Mesenchymal stem cell (in vitro differentiated cells and primary cell): Measurements from ENCODE around the gene LEMD1.
A peak's percentile ranks its signal among the peaks of the same experiment; 100 is the strongest.

Experiments used
- DNase-seq: peaks from one replicate; pipeline ENCODE4 v3.0.0-alpha.2; 2013
- H2AFZ ChIP-seq: one replicate; pipeline ENCODE4 v1.6.1; 2013; ENCODE audit warnings: low read depth, mild to moderate bottlenecking, control low read depth, inconsistent platforms, low read length, moderate library complexity
- H2AK5ac ChIP-seq: 2 replicates; pipeline ENCODE4 v1.6.1; 2013; ENCODE audit warnings: low read length, moderate library complexity, mild to moderate bottlenecking, inconsistent platforms; ENCODE audit not compliant: severe bottlenecking
- H2BK120ac ChIP-seq: one replicate; pipeline ENCODE4 v1.6.1; 2013; ENCODE audit warnings: low read depth, mild to moderate bottlenecking, inconsistent platforms, low read length, moderate library complexity
- H2BK12ac ChIP-seq, 2 experiments: one replicate each; pipeline ENCODE4 v1.6.1; 2013; ENCODE audit warnings: inconsistent platforms in 2 of 2, low read length in 2 of 2, mild to moderate bottlenecking in 2 of 2, moderate library complexity in 2 of 2, control low read depth in 1 of 2
- H2BK15ac ChIP-seq: one replicate; pipeline ENCODE4 v1.6.1; 2013; ENCODE audit warnings: mild to moderate bottlenecking, low read depth, inconsistent platforms; ENCODE audit not compliant: poor library complexity, severe bottlenecking
- H2BK5ac ChIP-seq: 2 replicates; pipeline ENCODE4 v1.6.1; 2013; ENCODE audit warnings: low read depth, mild to moderate bottlenecking, low read length, control low read depth, inconsistent platforms; ENCODE audit not compliant: poor library complexity, severe bottlenecking
- H3K14ac ChIP-seq, 2 experiments: one replicate each; pipeline ENCODE4 v1.6.1; 2013; ENCODE audit warnings: inconsistent platforms in 2 of 2, low read length in 2 of 2, control low read depth in 1 of 2, mild to moderate bottlenecking in 1 of 2, moderate library complexity in 1 of 2
- H3K18ac ChIP-seq, 2 experiments: one replicate each; pipeline ENCODE4 v1.6.1; 2013; ENCODE audit warnings: inconsistent platforms in 2 of 2, low read length in 2 of 2, control low read depth in 1 of 2, low read depth in 1 of 2, mild to moderate bottlenecking in 1 of 2
- H3K23ac ChIP-seq, 2 experiments: one replicate each; pipeline ENCODE4 v1.6.1; 2013; ENCODE audit warnings: inconsistent platforms in 2 of 2, low read length in 2 of 2, mild to moderate bottlenecking in 2 of 2, moderate library complexity in 2 of 2, control low read depth in 1 of 2
- H3K27ac ChIP-seq: 2 replicates; pipeline ENCODE4 v1.5.1; 2013; ENCODE audit warnings: mild to moderate bottlenecking, moderate library complexity, low read length, control low read depth, inconsistent platforms; ENCODE audit not compliant: poor library complexity, severe bottlenecking
- H3K27me3 ChIP-seq, 2 experiments: 2 replicates each; pipeline versions ENCODE4 v1.6.1 to v1.7.0; 2013; ENCODE audit warnings: low read length in 2 of 2, mild to moderate bottlenecking in 2 of 2, moderate library complexity in 2 of 2, control low read depth in 1 of 2, inconsistent platforms in 1 of 2; ENCODE audit not compliant: control insufficient read depth in 1 of 2, insufficient read depth in 1 of 2
- H3K36me3 ChIP-seq, 2 experiments: 2 replicates each; pipeline versions ENCODE4 v1.6.1 to v1.7.0; 2013; ENCODE audit warnings: low read length in 2 of 2, control low read depth in 1 of 2, inconsistent platforms in 1 of 2, low read depth in 1 of 2, mild to moderate bottlenecking in 1 of 2; ENCODE audit not compliant: insufficient read depth in 2 of 2, control insufficient read depth in 1 of 2
- H3K4ac ChIP-seq, 2 experiments: one replicate each; pipeline ENCODE4 v1.6.1; 2013; ENCODE audit warnings: inconsistent platforms in 2 of 2, low read length in 2 of 2, mild to moderate bottlenecking in 2 of 2, moderate library complexity in 2 of 2, control low read depth in 1 of 2, low read depth in 1 of 2
- H3K4me1 ChIP-seq: 2 replicates; pipeline ENCODE4 v1.6.1; 2013; ENCODE audit warnings: low read depth, low read length, control low read depth; ENCODE audit not compliant: control insufficient read depth, insufficient read depth
- H3K4me2 ChIP-seq: 2 replicates; pipeline ENCODE4 v1.6.1; 2013; ENCODE audit warnings: low read length, mild to moderate bottlenecking, inconsistent platforms; ENCODE audit not compliant: poor library complexity, severe bottlenecking
- H3K4me3 ChIP-seq, 2 experiments: 2 replicates each; pipeline versions ENCODE4 v1.5.1 to v1.7.0; 2013; ENCODE audit warnings: low read length in 2 of 2, mild to moderate bottlenecking in 2 of 2, control low read depth in 1 of 2, low read depth in 1 of 2; ENCODE audit not compliant: insufficient read depth in 1 of 2
- H3K79me1 ChIP-seq: replicated peaks from 2 replicates; pipeline ENCODE4 v1.6.1; 2013; ENCODE audit warnings: mild to moderate bottlenecking, control low read depth, low read length, inconsistent platforms; ENCODE audit not compliant: poor library complexity, severe bottlenecking
- H3K9ac ChIP-seq: 2 replicates; pipeline ENCODE4 v1.7.0; 2013; ENCODE audit warnings: mild to moderate bottlenecking, low read length, moderate library complexity
- H3K9me3 ChIP-seq: 2 replicates; pipeline ENCODE4 v1.7.0; 2013; ENCODE audit warnings: mild to moderate bottlenecking, low read length; ENCODE audit not compliant: control insufficient read depth
- H4K8ac ChIP-seq: one replicate; pipeline ENCODE4 v1.6.1; 2013; ENCODE audit warnings: inconsistent platforms, mild to moderate bottlenecking, low read length, moderate library complexity
- H4K91ac ChIP-seq: one replicate; pipeline ENCODE4 v1.6.1; 2013; ENCODE audit warnings: mild to moderate bottlenecking, low read length, inconsistent platforms
- WGBS: methylation state at CpG from one replicate; pipeline ENCODE4 v1.1.7; 2013; ENCODE audit warnings: mixed read lengths; 5-methylcytosine and 5-hydroxymethylcytosine counted together

Gene LEMD1

DNA sequence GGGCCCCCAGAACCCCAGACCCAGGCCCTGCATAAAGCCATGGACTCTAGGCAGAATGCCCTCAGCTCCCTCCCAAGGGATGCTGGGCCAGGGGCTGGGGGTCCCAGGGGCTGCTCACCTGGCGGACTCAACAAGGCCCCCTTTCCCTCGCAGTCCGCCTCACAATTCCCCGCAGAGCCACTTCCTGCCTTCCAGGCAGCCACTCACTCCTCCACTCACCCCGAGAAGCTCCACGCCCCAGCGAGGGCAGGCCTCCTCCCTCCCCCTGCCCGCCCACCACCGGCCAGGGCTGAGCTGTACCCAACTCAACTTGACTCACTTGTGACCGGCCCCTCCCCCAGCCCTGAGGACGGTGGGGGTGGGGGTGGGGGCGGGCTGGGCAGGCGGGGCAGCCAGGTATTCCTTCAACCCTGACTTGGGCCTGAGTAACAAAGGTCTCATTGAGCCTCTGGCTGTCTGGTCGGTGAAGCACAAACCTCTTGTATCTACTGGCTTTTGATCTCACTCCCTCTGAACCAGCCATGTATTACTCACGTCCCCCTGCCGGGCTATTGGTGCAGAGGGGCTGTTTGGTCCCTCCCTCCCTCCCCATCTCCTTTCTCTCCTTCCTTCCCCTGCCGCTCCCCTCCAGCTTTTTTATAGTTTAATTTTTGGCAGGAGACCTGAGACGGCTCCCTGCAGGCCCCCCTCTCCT, 28.0 kb upstream of the LEMD1 start:
- Histone ChIP-seq H2BK15ac (no peak overlapping the region), H3K79me1 (no peaks in the 10 kb centered on the region), H3K4ac (no peak overlapping the region), H2AFZ (no peak overlapping the region), H3K4me1 (peaks cover 20% of the 10 kb centered on the region), H4K8ac (no peak overlapping the region), H2BK120ac (no peak overlapping the region), H2AK5ac (no peak overlapping the region), H2BK5ac (no peak overlapping the region), H3K4me3 (peak overlapping the region in 1 of 2 experiments; percentile 58), H3K18ac (peak overlapping the region; percentile 13 to 42), H3K9me3 (no peaks in the 10 kb centered on the region), H3K9ac (peak overlapping the region; percentile 51), H2BK12ac (no peak overlapping the region), H3K23ac (no peak overlapping the region), H3K27ac (no peak overlapping the region), H3K14ac (peak overlapping the region in 1 of 2 experiments; percentile 45), H3K4me2 (peak overlapping the region; percentile 29), H3K27me3 (peaks cover 65 to 70% of the 10 kb centered on the region in 2 experiments), H4K91ac (no peak overlapping the region), H3K36me3 (no peaks in the 10 kb centered on the region)
- WGBS = 6% methylated on average over 9 of the region's 18 CpGs
- peak; percentile 18 for DNase-seq

DNA sequence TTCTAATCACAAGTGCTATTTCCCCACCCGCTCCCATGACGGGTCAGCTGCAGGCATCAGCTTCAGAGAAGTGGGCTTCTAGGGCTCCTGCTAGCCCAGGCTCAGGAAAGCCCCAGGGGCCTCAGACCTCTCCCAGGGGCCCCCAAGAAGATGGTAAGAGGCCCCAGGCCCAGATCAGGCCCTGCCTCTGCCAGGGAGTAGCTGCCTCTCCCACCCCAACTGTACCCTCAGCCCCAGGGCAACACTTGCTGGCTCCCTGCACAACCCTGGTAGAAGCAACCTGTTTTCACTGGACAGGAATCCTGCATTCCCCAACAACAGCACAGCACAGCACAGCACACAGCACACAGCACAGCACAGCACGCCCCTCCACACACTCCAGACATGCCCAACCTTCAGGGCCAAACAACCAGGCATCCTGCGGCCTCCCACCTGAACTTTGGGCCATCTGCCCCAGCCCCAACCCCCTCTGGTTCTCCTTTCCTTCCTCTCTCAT, 27.4 kb upstream of the LEMD1 start:
- Histone ChIP-seq H3K4ac (no peak overlapping the region), H3K4me1 (peaks cover 23% of the 10 kb centered on the region), H4K91ac (no peak overlapping the region), H3K18ac (peak overlapping the region in 1 of 2 experiments; percentile 13), H3K14ac (peak overlapping the region in 1 of 2 experiments; percentile 45), H3K79me1 (no peaks in the 10 kb centered on the region), H2BK5ac (no peak overlapping the region), H3K27ac (no peak overlapping the region), H2BK15ac (no peak overlapping the region), H3K9ac (peak overlapping the region; percentile 51), H2BK120ac (no peak overlapping the region), H2AK5ac (no peak overlapping the region), H3K27me3 (peaks cover 59 to 70% of the 10 kb centered on the region in 2 experiments), H3K4me3 (peak overlapping the region in 1 of 2 experiments; percentile 58), H3K4me2 (peak overlapping the region; percentile 20), H3K23ac (no peak overlapping the region), H2BK12ac (peak overlapping the region in 1 of 2 experiments; percentile 2), H3K36me3 (no peaks in the 10 kb centered on the region), H2AFZ (no peak overlapping the region), H4K8ac (no peak overlapping the region), H3K9me3 (no peaks in the 10 kb centered on the region)
- 63% methylated on average over 4 of the region's 4 CpGs for WGBS
- no peak for DNase-seq

DNA sequence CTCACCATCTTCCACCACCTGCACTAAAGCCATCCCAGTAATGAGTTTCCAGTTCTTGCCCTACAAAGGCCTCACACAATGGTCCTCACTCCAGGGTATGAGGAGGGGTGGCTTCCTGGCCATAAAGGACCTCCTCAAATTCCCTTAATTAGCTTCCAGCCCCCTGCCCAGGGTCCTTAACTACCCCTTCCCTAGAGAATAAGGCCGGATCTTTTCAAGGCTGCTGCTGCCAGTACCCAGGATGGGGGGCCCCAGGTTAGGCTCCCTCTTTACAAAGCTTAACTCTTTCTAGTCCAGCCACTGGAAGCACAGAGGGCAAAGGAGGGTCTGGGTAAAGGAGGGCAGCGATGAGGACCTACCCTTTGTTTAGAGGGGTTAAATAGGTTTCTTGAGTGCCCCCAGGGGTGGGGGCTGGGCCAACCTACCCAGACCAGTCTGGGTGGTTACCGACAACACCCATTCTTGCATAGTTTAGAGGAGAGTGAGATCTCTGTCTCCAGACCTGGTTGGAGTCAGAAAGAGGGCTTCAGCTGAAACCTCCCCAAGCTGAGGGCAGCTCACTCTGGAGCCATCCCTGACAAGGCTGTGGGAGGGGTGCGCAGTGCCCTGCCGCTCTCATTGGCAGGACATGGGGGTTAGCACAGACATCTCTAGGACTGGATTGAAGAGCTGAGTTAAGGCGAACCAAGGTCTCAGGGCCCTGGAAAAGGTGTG, 26.8 kb upstream of the LEMD1 start:
- no peak overlapping the region for H3K27ac ChIP-seq
- no peak overlapping the region for H2BK5ac ChIP-seq
- H2BK15ac ChIP-seq = no peak overlapping the region
- no peak overlapping the region for H4K8ac ChIP-seq
- H3K4me1 ChIP-seq = peaks cover 26% of the 10 kb centered on the region
- no peak for DNase-seq
- no peaks in the 10 kb centered on the region for H3K36me3 ChIP-seq
- peak overlapping the region in 1 of 2 experiments; percentile 58 for H3K4me3 ChIP-seq
- H4K91ac ChIP-seq = no peak overlapping the region
- WGBS = 58% methylated on average over 5 of the region's 6 CpGs
- no peak overlapping the region for H3K4me2 ChIP-seq
- H3K14ac ChIP-seq = no peak overlapping the region
- peaks cover 55 to 70% of the 10 kb centered on the region in 2 experiments for H3K27me3 ChIP-seq
- no peak overlapping the region for H2AK5ac ChIP-seq
- H3K9me3 ChIP-seq = no peaks in the 10 kb centered on the region
- H3K9ac ChIP-seq = peak overlapping the region; percentile 51
- no peak overlapping the region for H2BK120ac ChIP-seq
- H2BK12ac ChIP-seq = no peak overlapping the region
- H3K18ac ChIP-seq = no peak overlapping the region
- no peak overlapping the region for H3K4ac ChIP-seq
- no peak overlapping the region for H3K23ac ChIP-seq
- no peak overlapping the region for H2AFZ ChIP-seq
- no peaks in the 10 kb centered on the region for H3K79me1 ChIP-seq
